CD4-positive, alpha-beta T cell treated with Interleukin-2 at 100 ng/mL for 4 hours (primary cell): Measurements from ENCODE around the gene GTF3C4.
"Not testable (repeated sequence)": the region's sequence is repeated elsewhere in the genome, so short reads cannot be mapped to it uniquely, and the experiment has no call there.

ENCODE experiments used
- DNase-seq: peaks from one replicate; pipeline ENCODE4 v3.0.0-alpha.2; 2020; ENCODE audit warnings: low spot score

The GTF3C4 gene

GRCh38 chr9:132703336-132703735 lies 33.1 kb downstream of the GTF3C4 start:
- no peak for DNase-seq

DNA sequence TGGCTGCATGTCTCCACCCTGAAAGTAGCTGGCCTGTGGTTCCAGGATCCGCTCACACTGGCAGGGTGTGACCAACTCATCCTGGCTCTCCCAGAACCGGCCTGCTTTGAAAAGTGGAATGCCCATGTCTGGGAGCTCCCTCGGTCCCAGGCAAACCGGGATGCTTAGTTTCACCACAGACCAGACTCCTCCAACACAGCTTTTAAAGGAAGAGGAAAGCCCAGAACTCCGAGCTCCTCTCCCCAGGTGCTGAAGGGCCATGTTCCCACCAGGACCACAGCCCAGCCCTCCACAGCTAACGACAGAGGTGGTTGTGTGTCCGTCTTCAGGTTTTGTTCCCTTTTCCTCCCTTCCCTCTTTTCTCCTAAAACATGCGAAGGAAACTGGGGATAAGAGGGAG lies 38.0 kb downstream of the GTF3C4 start:
- DNase-seq: no peak

DNA sequence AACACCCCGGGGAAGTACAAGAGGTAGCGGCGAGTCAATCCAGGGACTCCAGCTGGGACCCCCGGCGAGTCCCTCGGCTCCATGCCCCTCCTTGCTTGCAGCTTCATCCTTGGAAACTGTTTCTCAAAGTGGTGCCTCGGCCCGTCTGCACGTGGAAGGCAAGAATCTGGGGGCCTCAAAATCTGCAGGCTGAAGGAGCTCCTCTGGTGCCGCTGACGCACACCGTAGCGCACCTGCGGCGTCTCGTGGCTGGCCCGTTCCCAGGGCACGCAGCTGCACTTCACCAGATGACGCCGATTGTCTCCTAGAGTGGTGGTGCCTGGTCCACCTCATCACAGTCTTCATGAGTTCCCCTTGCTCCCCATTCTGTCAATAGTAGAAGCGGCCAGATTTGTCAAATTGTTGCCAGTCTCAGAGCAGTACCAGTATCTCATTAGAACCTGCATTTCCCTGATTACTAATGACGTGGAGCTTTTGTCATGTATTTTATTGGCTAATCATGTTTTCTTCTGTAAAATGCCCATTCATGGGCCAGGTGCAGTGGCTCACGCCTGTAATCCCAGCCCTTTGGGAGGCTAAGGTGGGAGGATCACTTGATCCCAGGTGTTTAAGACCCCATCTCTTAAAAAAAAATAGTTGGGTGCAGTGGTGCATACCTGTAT lies 38.6 kb downstream of the GTF3C4 start:
- no peak for DNase-seq

DNA sequence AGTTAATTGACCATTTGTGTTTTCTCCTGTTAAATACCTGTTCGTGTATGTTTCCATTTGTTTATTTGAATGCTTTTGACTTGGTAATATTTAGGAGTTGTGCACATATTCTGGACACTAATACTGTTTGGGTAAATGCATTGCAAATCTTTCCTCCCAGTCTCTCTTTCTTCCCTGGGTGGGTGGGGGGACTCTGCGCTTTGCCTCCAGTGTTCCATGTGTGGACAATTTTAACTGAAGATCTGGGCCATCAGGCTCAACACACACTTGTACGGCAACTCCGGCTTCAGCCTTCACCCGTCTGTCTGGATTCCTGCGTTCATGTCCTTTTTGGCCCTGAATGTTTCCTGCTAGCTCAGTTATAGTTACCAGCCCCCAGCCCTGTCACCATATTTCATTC lies 40.1 kb downstream of the GTF3C4 start:
- DNase-seq: no peak

DNA sequence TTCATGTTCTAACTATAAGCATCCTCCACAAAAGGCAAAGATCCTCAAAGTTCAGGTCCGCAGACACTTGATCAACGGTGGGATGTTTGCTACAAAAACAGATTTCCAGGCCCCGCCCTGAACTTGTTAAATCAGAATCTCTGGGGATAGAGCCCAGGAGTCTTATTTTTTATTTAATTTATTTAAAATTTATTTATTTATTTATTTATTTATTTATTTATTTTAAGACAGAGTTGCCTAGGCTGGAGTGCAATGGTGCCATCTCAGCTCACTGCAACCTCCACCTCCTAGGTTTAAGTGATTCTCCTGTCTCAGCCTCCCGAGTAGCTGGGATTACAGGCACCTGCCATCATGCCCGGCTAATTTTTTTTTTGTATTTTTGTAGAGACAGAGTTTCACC lies 40.9 kb downstream of the GTF3C4 start:
- DNase-seq: not testable (repeated sequence)

- no peak for DNase-seq
These were observed 41.6 kb downstream of the GTF3C4 start for GRCh38 chr9:132711846-132712245.

GRCh38 chr9:132712753-132713152 lies 42.5 kb downstream of the GTF3C4 start:
- DNase-seq: no peak

- DNase-seq: no peak
These were observed 45.7 kb downstream of the GTF3C4 start for GRCh38 chr9:132716007-132716406.

GRCh38 chr9:132717326-132717945 lies 47.2 kb downstream of the GTF3C4 start:
- no peak for DNase-seq

GRCh38 chr9:132718381-132718928 lies 48.2 kb downstream of the GTF3C4 start:
- not testable (repeated sequence) for DNase-seq

DNA sequence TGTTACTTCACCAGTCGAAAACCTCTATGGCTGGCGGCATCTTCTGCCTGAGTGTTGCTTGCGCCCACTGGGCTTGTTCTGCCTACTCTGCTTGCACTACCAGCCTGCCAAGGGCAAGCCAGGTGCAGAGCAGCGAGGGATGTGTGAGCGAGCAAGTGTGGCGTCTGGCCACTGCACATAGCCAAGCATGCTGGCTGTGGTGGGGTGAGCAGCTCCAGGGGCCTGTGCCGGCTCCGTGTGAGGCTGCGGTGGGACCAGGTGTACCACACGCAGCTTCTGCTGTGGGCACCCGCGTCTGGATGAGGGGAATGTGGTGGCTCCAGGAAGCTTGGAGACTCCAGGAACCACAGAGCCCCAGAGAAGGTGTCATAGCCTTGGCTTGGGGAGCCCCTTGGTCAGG lies 51.4 kb downstream of the GTF3C4 start:
- no peak for DNase-seq

GRCh38 chr9:132722564-132723065 lies 52.4 kb downstream of the GTF3C4 start:
- DNase-seq: no peak

- no peak for DNase-seq
These were observed 53.5 kb downstream of the GTF3C4 start for GRCh38 chr9:132723809-132724208.

- DNase-seq: no peak
These were observed 55.0 kb downstream of the GTF3C4 start for GRCh38 chr9:132725306-132725705.

- no peak for DNase-seq
These were observed 56.4 kb downstream of the GTF3C4 start for GRCh38 chr9:132726576-132727130.

DNA sequence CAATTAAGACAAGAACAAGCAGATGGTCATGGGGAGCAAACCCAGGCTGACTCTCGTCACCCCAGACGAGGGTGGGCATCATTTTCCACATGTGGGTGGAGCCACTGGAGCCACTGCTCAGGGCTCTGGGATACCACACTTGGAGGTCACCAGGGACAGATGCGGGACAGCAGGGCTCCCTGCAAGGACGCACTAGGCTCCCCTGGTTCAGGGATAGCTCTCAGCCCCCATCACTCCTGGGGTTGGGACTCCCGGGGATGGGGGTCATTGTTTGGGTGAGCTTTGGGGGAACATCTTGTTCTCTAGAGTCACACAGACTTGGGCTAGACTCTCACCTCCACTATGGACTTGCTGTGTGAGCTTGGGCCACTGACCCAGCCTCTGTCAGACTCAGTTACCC lies 57.8 kb downstream of the GTF3C4 start:
- no peak for DNase-seq

GRCh38 chr9:132728497-132728896 lies 58.2 kb downstream of the GTF3C4 start:
- no peak for DNase-seq

- no peak for DNase-seq
These were observed 59.1 kb downstream of the GTF3C4 start for GRCh38 chr9:132729235-132729890.

- DNase-seq: no peak
These were observed 60.1 kb downstream of the GTF3C4 start for GRCh38 chr9:132730054-132731033.

GRCh38 chr9:132731230-132731629 lies 61.0 kb downstream of the GTF3C4 start:
- no peak for DNase-seq
